GM21529 (cell line): ENCODE data around the gene ERBB4.

Experiments used
- ATAC-seq: cut with Tn5 transposase; IDR thresholded peaks from one replicate; pipeline ENCODE4 v1.9.1; 2021; ENCODE audit not compliant: unreplicated experiment

ERBB4 gene

DNA sequence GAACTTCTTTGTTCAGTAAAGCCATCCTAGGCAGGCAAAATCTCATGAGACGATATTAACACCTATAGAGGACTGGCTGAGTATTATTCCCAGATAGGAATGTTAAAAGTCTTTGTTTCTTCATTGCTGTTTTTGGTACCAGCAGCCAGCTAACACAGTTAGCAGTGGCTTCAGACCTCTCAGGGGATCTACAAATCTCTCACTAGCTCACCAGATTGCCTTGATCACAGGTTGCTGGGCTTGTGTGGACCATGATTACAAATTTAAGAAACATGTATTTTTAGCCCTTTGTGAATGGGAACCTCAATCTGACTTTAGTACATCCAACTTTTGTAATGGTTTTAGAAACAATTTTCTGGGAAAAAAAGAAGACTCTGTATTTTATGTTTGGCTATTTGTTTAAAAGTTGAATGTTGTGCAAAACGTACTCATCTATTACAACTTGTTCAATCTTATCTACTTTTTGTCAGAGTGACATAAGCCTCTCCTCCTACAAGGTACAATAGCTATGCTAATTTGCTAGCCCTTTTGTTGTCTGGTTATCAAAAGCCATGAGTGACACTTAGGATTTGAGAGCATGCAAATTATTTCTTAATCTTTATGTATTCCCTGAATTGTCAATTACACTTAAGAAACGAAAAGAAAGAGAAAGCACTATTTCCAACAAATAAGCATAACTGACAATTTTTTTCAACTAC lies 693.1 kb downstream of the ERBB4 start:
- no peak for ATAC-seq

GRCh38 chr2:211837706-211838105 lies 700.9 kb downstream of the ERBB4 start:
- no peak for ATAC-seq

GRCh38 chr2:211837206-211837605 lies 701.4 kb downstream of the ERBB4 start:
- ATAC-seq = no peak

DNA sequence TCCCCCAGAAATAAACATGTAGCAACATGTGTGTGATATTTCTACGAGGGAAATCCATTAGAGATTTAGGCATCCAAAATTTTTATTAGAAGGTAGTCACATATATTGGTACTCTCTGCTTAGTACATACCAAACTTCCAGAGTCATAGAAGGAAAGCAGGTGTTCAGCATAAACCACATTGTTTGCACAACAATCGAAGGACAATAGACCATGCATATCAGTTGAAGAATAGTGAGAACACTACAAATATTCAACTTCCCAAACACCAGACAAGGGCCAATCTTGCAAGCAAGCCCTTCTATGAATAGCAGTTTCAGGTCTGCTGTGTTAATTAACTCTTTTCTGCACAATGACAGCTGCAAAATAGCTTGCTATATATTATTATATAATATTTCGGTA lies 702.2 kb downstream of the ERBB4 start:
- ATAC-seq = no peak

DNA sequence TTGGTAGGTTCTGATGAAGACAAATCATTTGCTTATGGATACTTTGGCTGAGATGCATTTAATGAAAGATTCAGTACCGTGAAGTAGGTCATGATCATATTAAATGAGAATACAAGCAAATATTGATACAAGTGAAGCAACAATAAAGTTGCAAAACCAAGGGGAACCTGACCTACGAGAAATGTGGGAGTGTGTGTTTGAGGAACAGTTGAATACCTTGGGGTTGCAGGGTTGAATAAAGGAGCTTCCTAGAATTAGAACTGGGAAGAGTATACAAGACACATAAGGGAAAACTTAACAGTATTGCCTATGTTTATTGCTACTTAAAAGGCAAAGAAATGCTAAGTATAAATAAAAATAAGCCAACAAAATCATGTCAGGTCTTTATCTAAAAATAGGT lies 702.9 kb downstream of the ERBB4 start:
- ATAC-seq = no peak

GRCh38 chr2:211833582-211834279 lies 704.9 kb downstream of the ERBB4 start:
- no peak for ATAC-seq

DNA sequence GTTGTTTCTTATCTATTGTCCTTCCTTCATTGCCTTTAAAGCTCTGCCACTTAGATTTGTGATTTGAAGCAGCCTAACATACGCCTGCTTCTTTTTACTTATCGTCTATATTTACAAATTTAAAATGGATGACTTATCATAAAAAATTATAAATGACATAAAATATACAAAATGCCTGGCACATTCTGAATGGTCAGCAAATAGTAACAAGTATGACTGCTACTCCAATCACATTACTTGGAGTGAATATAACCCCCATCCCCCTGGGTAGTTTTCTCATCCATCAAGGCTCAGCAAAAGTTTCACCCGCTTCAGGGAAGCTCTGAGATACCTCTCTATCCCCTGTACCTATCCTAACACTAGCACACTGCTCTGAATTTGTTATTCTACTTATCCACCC lies 708.9 kb downstream of the ERBB4 start:
- no peak for ATAC-seq

GRCh38 chr2:211823886-211824479 lies 714.6 kb downstream of the ERBB4 start:
- no peak for ATAC-seq

DNA sequence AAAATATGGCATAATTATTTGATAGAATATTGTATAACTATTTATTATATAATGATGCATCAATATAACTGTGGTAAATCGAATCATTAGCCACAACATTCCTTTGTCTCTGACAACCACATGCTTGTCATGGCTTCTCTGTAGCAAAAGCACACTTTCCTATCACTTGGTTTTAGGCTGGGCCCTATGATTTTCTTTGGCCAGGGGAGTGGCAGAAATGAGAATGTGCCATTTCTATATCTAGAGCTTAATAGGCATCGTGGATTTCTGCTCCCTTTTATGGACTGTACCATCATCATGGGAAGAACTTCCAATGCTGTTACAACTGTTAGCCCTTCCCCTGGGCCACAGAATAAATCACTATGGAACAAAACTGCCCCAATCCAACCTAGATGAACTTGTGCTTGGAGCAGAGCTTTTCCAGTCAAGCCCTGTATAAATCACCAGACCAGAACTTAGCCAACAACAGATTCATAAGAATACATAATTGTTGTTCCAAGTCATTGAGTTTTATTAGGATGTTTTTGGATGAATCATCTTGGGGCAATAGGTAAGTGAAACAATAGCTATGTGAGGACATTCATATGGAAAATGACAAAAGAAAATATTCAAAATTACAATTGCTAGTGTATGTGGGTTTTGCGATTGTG lies 715.8 kb downstream of the ERBB4 start:
- no peak for ATAC-seq

DNA sequence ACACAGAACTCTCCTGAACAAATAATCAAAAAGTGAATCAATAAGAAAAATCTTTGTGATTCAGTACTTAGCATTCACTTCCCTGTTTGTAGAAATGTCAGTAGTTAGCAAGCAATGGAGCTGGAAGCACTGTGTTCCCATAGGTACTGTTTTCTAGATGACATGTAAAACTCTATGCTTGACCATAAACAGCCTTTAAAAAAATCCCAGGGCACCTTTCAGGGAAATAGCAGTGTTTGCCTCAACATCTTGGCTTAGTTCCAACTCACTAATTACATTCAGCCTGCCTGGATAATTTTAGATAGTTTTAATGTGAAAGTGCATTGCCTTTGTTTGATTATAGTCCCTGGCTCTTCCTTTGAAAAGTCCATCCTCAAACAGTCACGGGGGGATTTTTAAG lies 721.8 kb downstream of the ERBB4 start:
- no peak for ATAC-seq

GRCh38 chr2:211812587-211812986 lies 726.0 kb downstream of the ERBB4 start:
- ATAC-seq = no peak

DNA sequence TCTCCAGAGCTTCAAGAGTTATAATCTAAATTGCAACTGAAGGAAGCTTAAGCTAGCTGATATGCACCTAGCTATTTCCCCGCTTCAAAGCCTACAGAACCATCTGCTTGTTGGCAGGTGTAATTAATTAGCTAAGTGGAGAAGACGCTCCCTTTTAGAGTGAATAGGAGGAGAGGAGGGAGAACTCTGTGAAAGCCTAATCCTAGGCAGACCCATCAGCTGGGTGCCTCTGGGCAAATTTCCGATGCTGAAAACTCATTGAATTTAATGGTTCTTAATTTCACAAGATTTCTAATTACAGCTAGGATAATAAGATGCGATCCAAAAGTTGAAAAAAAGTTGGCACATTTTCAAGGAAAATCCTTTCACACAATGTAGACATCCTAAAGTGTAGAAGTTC lies 735.9 kb downstream of the ERBB4 start:
- no peak for ATAC-seq

- ATAC-seq = no peak
Observed at GRCh38 chr2:211800001-211800400, 738.6 kb downstream of the ERBB4 start.

GRCh38 chr2:211798868-211799267 lies 739.7 kb downstream of the ERBB4 start:
- ATAC-seq = no peak

- ATAC-seq = no peak
Observed at GRCh38 chr2:211793690-211794089, 744.9 kb downstream of the ERBB4 start.

GRCh38 chr2:211789982-211790381 lies 748.6 kb downstream of the ERBB4 start:
- ATAC-seq = no peak

- ATAC-seq = no peak
Observed at GRCh38 chr2:211766689-211767088, 771.9 kb downstream of the ERBB4 start.

DNA sequence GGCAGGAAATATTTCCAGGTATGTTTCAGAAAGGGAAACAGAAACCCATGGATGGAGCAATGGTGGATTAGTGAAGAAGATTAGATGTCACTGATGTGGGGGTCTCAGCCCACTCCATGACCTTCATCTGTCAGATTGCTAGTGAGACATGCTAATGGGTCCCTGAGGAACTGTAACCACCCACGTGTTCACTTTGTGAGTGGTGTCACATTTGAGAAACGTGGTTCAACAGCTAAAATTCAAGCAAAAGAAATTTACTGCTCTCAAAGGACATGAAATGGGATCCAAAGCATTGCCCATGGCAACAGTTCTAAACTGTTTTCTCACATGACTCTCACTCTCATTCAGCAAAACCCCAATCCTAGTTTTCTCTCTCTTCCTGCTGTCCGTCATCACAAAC lies 776.1 kb downstream of the ERBB4 start:
- no peak for ATAC-seq

DNA sequence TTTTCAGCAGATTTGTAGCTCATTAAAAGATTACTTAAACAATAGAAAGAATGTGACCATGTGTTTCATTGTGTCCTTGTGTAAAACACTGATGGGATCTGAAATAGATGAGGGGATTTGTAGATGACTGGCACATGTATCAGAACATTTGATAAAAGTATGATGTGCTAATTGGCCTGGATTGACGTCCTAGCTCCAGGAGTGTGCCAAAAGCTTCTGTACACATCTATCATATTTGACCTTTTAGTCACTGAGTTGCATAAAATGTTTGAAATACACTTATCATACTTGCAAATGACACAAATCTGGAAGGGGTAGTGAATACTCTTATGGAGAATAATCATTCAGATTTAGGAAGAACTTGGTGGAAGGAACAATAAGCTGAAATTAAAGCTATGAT lies 778.5 kb downstream of the ERBB4 start:
- no peak for ATAC-seq

DNA sequence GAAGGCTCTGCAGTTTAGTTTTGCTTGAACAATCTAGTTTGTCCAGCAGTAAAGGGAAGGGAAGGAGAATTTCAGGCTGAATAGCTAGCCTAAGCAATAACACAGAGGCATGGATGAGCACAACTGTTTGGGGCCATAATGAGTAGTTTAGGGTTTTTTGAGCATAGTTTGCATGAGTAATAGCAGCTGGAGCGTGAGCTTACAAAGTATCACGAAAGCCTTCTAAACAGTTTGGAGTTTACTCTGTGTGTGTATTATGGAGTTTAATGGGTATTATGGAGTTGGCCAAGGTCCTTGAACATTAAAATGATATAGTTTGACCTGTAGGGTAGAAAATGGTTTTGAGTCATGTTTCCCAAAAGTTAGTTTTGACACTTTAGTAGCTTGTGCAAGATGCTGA lies 782.3 kb downstream of the ERBB4 start:
- ATAC-seq = no peak

DNA sequence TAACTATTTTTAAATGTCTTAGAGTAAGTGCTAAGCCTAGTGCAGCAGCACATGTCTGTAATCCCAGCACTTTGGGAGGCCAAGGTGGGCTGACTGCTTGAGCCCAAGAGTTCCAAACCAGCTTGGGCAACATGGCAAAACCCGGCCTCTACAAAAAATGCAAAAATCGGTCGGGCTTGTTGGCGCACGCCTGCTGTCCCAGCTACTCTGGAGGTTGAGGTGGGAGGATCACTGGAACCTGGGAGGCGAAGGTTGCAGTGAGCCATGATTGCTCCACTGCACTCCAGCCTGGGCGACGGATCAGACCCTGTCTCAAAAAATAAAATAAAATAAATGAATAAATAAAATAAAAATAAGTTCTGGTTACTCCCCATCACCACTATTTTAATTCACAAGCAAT lies 783.4 kb downstream of the ERBB4 start:
- ATAC-seq = no peak

GRCh38 chr2:211751848-211752247 lies 786.8 kb downstream of the ERBB4 start:
- no peak for ATAC-seq
